G401.6 (cell line): Measurements from ENCODE around the gene MUC5AC.

ENCODE experiments used
- FAIRE-seq: peaks from 2 replicates; lab custom pipeline; 2012; peaks lifted over from hg19 to GRCh38; lab: Jason Lieb, UNC

Gene MUC5AC

GRCh38 chr11:1197431-1197885 lies 39.7 kb downstream of the MUC5AC start:
- no peak for FAIRE-seq

- FAIRE-seq = no peak
These were observed 40.3 kb downstream of the MUC5AC start for GRCh38 chr11:1197886-1198560.

- no peak for FAIRE-seq
These were observed 40.9 kb downstream of the MUC5AC start for GRCh38 chr11:1198561-1199240.

- no peak for FAIRE-seq
These were observed 41.5 kb downstream of the MUC5AC start for GRCh38 chr11:1199241-1199750.

- no peak for FAIRE-seq
These were observed 42.2 kb downstream of the MUC5AC start for GRCh38 chr11:1199751-1200610.

- FAIRE-seq = no peak
These were observed 42.9 kb downstream of the MUC5AC start for GRCh38 chr11:1200611-1201191.

GRCh38 chr11:1201395-1202153 lies 43.8 kb downstream of the MUC5AC start:
- FAIRE-seq = no peak

GRCh38 chr11:1202154-1202775 lies 44.5 kb downstream of the MUC5AC start:
- FAIRE-seq = no peak

- no peak for FAIRE-seq
These were observed 45.2 kb downstream of the MUC5AC start for GRCh38 chr11:1202776-1203504.

GRCh38 chr11:1203505-1204271 lies 45.9 kb downstream of the MUC5AC start:
- no peak for FAIRE-seq

- no peak for FAIRE-seq
These were observed 46.8 kb downstream of the MUC5AC start for GRCh38 chr11:1204381-1205101.

- no peak for FAIRE-seq
These were observed 47.6 kb downstream of the MUC5AC start for GRCh38 chr11:1205121-1205986.

GRCh38 chr11:1205987-1206331 lies 48.2 kb downstream of the MUC5AC start:
- FAIRE-seq = no peak

GRCh38 chr11:1206391-1207271 lies 48.9 kb downstream of the MUC5AC start:
- no peak for FAIRE-seq

- no peak for FAIRE-seq
These were observed 49.8 kb downstream of the MUC5AC start for GRCh38 chr11:1207401-1208143.

GRCh38 chr11:1208144-1208393 lies 50.3 kb downstream of the MUC5AC start:
- FAIRE-seq = no peak
